HTERT RPE-1 (cell line): ENCODE measurements around the gene UBE2R2.
"Not testable (repeated sequence)": the region's sequence is repeated elsewhere in the genome, so short reads cannot be mapped to it uniquely, and the experiment has no call there.

ENCODE experiments used
- in situ Hi-C: fragments of 300-500 bp; cut with MboI; formaldehyde crosslinking; loops from 4 replicates; pipeline ENCODE4 v1.14.3; 2020; ENCODE audit warnings: low sequenced_read_pairs

Gene UBE2R2

DNA sequence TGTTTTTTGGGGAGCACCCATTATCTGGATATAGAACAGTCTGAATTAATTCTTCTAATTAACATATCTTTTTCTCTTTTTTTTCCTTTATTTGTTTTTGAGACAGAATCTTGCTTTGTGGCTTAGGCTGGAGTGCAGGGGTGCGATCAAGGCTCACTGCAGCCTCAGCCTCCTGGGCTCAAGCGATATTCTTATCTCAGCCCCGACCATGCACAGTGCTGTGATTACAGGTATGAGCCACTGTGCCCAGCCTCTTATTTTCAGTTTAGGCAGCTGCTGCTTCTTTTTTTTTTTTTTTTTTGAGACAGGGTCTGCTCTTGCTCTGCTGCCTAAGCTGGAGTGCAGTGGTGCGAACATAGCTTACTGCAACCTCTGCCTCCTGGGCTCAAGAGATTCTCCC lies 20.2 kb downstream of the UBE2R2 start:
- in situ Hi-C loops: no loop called here

DNA sequence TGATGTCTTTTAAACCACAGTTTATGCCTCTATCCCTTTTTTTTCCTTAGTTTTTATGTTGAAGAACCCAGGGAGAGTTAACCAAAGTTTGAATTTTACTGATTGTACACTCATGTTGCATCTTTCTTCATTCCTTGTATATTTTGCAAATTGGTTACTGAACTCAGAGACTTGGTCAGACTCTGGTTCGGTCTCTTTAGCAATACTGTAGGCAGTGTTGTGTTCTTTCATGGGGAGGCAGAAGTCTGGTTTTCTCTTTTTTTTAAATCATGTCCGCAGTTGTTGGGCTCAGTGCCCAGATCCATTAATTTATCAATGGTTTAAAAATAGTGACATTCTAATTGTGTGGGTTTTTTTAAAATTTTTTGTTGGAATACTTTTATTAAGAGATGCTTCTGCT lies 23.4 kb downstream of the UBE2R2 start:
- in situ Hi-C loops: no loop called here

DNA sequence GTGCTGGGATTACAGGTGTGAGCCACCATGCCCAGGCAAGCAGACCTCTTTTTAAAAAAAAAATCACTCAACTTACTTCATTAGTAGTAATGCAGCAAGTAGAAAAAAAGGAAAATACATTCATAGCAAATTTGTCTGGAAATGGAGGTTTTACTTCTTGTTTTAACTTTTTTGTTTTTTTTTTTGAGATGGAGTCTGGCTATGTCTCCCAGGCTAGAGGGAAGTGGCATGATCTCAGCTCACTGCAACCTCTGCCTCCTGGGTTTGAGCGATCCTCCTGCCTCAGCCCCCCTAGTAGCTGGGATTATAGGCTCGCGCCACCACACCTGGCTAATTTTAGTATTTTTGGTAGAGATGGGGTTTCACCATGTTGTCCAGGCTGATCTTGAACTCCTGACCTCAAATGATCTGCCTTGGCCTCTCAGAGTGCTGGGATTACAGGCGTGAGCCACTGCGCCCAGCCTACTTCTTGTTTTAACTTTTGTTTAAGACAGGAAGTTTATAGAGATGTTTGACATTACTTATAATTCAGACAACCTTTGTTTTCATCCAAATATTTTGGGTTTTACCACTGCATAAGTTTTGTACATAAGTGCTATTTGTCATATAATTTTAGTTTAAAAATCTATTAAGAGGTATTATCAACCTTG lies 26.5 kb downstream of the UBE2R2 start:
- in situ Hi-C loops: no loop called here

DNA sequence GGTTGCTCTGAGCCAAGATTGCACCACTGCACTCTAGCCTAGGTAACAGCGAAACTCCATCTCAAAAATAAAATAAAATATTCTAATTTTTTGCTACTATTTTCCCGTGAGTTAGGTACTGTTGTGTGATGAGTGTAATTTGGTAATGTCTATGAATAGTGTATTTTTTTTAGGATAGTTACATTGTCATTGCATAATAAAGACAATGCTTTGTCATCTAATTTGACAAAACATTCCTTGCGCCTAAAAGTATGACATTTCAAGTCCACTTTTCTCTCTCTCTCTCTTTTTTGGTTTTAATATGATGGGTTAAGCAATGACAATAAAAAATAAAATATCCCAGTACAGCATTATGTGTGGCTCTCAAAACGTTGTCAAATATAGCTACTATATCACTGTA lies 29.3 kb downstream of the UBE2R2 start:
- in situ Hi-C loops: no loop called here

DNA sequence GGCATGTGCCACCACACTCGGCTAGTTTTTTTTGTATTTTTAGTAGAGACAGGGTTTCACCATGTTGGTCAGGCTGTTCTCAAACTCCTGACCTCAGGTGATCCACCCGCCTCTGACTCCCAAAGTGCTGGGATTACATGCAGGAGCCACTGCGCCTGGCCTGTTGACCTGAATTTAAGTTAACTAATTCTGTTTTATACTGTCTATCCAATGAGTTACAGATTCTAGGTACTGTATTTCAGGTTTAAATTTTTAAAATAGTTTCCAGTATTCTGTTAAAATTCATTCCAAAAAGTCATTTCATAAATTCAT lies 30.9 kb downstream of the UBE2R2 start:
- in situ Hi-C loops: not testable (repeated sequence)

DNA sequence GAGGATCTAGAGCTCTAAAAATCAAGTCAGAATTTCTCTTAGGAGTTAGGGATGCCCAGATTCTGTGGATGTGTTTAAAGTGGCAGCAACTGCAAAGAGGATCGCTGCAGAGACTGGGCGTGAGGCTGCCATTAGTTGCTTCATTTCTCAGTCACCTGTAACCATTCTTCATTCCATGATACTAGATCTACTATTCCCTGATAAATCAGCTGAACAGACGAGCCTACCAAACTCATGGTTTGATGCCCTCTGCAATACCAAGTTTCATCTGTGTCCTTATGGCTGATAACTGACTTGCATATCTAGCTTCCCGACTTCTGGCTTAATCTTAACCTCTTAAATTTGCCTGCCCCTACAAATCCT lies 33.3 kb downstream of the UBE2R2 start:
- in situ Hi-C loops: no loop called here

DNA sequence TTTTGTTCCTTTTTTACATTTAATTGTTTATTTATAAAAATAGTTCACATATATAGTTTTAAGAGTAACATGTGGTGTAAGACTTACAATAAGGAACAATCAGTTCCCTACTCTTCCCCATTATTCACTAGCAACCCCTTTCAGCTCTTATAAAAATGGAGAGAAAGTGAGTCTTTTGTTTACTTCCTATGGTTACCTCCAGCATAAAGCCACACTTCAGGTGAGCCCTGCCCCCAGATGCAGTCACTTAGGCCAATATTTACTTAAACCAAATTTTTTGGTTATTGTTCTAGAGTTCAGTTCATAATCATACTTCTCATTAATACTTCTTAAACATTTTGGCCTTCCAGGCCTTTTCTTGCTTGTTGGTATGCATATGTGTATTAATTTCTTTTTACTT lies 33.7 kb downstream of the UBE2R2 start:
- in situ Hi-C loops: no loop called here

DNA sequence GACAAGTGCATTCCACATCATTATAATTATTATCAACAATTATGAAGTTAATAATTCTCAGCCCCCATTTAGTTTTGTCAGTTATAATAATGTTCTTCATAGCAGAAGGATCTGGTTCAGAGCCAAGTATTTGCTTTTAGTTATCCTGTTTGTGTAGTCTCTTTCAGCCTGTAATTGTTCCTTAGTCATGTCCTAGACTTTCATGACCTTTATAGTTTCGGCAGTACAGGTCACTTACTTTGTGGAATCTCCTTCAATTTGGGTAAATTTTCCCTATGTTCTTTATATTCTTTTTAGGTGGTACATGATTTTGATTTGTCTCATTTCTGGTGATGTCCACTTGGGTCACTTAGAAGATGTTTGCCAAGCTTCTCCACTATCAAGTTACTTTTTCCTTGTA lies 34.3 kb downstream of the UBE2R2 start:
- in situ Hi-C loops: no loop called here

DNA sequence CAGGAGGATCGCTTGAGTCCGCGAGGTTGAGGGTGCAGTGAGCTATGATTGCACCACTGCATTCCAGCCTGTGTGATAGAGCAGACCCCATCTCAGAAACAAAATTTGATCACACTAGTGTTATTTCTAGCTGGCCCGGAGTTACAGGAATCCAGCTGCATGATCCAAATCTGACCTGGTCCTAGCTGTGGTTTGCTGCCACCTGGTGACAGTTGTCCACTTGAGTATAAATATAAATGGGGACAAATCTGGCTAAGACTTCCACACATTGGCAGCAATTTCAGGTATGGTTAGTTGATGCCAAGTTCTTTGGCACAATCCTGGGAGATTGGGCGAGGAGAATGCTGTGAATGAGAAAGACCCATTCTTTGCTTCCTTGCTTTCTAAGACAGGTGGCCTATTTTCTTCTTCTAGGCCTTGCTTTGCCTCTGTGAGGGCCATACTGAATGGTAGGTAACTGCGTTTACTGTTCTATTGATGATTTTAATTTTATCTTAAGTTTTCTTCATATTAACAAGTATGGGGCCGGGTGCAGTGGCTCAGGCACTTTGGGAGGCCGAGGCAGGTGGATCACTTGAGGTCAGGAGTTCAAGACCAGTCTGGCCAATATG lies 35.4 kb downstream of the UBE2R2 start:
- in situ Hi-C loops: no loop called here

DNA sequence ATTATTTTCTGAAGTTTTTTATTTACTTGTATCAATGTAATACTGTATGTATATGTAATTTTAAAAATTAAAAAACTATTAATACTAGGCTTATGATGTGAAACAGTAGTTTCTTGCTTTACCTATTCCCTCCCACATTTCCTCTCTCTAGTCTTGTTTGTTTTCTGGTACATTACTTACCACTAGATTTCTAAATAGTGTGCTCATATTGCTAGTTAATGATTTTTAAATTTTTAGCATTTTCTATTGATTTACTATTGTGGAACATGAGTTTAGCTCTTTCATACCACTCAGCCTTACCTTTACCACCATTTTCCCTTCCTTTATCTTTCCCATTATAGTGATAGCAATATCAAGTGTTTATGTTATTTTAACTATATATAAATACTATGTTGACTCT lies 39.3 kb downstream of the UBE2R2 start:
- in situ Hi-C loops: no loop called here

DNA sequence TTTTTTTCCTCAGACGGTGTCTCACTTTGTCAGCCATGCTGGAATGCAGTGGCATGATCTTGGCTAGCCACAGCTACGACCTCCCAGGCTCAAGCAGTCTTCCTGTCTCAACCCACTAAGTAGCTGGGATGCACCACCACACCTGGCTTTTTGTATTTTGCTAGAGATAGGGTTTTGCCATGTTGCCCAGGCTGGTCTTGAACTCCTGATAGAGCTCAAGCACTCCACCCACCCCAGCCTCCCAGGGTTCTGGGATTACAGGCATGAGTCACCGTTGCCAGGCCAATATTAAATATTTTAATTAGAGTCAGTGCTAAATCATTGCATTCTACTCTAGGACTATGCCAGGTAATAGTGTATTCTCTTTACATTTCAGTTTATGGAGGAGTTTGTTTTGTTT lies 41.5 kb downstream of the UBE2R2 start:
- in situ Hi-C loops: no loop called here

DNA sequence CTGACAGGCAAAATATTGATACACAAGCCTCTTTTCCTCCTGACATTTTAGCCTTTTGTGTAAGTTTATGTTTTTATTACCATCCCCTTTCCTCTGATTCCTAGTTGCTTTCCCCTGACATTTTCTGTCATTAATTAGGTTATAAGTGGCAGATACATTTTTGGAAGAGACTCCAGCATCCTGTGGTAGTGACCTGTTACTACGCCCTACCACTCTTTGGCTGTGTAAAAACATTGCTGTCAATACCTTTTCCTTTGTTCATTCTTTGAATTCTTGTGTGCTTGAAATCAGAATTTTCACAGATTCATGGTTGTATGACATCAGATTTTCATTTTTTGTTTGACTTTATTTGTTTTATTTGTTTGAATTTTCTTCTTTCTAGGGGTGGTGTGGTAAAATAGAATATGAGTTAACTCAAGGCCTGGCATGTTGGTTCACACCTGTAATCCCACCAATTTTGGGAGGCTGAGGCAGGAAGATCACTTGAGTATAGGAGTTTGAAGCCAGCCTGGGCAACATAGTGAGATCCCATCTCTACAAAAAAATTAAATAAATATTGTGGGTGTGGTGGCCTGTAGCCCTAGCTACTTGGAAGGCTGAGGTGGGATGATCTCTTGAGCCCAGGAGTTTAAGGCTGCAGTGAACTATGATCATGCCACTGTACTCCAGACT lies 43.4 kb downstream of the UBE2R2 start:
- in situ Hi-C loops: no loop called here

DNA sequence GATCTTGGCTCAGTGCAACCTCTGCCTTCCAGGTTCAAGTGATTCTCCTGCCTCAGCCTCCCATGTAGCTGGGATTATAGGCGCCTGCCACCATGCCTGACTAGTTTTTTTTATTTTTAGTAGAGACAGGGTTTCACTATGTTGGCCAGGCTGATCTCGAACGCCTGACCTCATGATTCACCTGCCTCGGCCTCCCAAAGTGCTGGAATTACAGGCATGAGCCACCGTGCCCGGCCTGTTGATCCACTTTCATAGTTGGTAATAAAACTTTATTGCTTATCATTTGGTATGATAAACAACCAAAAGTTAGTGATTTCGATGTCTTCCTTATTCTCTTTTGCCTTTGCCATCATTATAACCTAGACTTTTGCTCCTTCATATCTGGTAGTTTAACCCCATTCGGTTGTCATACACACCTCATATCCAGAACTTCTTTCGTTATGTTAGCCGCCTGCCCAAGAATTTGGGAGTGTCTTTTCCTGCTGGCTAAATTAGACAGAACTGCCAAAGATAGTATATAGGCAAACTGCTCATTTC lies 45.0 kb downstream of the UBE2R2 start:
- in situ Hi-C loops: no loop called here

DNA sequence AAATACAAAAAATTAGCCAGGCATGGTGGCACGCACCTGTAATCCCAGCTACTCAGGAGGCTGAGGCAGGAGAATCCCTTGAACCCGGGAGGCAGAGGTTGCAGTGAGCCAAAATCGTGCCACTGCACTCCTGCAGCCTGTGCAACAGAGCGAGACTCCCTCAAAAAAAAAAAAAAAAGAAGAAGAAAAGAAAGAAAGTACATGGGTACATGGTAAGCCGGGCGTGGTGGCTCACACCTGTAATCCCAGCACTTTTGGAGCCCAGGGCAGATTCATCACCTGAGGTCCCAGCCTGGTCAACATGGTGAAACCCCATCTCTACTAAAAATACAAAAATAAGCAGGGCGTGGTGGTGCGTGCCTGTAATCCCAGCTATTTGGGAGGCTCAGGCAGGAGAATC lies 46.1 kb downstream of the UBE2R2 start:
- in situ Hi-C loops: not testable (repeated sequence)

DNA sequence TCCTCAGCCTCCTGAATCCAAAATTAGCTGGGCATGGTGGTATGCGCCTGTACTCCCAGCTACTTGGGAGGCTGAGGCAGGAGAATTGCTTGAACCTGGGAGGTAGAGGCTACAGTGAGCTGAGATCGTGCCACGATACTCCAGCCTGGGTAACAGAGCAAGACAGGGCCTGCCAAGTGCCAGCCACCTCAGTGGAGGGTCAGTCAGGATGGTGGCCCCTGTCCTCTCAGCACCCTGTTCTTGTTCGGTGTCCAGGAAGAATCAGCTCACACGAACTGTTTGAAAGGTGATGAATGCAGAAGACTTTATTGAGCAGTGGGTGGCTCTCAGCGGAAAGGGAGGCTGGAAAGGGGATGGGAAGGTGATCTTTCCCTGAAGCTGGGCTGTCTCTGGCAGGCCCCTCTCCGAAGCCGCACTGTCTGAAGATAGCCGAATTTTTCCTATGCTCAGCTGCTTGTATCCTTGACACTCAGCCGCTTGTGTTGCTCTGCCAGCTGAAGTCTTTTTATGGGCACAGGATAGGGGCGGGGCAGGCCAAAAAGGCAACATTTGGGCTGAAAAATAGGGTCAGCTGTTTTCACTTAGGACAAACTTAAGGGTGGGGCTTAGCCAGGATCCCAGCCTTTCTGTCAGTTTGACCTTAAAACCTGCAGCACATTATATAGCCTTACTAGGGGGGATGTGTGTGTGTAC lies 50.9 kb downstream of the UBE2R2 start:
- in situ Hi-C loops: no loop called here

DNA sequence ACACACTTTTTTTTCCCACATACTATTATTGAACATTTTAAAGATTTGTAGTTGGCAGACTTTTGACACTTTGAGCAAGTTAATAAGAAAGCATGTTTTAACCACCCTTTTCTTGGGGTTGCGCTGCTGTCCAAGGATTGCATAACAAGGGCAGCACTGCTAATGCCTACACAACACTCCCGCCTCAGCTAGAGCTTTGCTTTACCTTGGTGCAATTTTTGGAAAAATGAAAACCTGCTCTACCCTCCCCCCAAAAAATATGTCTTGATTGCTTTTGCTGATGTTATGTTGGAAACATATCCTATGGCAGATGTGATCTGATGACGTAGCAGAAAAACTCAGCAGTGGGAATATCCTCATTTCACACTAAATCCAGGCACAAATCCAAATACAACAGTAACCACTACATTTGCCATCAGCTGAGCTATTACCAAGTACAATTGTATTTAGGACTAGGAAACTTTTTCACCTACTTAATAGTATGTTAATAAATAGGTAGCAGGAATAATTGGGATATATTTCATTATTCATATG lies 51.5 kb downstream of the UBE2R2 start:
- in situ Hi-C loops: no loop called here

DNA sequence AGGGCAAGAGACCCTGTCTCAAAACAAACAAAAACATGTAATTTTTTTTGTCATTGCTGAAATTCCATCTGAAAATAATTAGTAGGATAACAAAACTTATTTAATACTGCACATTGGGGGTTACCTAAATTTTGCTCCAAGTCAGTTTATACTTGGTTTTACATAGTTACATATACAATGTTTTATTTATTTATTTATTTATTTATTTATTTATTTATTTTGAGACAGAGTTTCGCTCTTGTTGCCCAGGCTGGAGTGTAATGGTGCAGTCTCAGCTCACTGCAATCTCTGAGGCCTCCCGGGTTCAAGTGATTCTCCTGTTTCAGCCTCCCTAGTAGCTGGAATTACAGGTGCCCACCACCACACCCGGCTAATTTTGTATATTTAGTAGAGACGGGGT lies 52.3 kb downstream of the UBE2R2 start:
- in situ Hi-C loops: not testable (repeated sequence)

DNA sequence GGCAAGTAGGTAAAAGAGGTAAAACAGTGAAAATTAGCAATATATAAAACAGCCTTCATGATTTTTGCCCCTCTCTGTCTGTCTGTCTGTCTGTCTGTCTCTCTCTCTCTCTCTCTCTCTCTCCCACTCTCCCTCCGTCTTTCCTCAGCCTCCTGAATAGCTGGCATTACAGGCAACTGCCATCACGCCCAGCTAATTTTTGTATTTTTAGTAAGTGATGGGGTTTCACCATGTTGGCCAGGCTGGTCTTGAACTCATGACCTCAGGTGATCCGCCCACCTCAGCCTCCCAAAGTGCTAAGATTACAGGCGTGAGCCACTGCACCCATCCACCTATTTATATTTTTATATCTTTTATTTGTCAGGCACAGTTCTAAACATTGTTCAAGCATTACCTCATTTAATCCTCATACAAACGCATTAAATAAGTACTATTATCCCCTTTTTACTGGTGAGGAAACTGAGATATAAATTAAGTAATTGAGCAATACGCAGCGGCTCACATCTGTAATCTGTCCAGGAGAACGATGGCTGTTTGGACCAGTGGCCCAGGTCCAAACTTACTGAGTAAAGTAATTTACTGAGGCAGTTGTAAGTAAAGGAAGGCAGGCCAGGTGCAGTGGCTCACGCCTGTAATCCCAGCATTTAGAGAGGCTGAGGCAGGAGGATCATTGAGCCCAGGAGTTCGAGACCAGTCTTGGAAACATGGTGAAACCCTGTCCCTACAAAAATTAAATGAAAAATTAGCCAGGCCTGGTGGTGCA lies 60.9 kb downstream of the UBE2R2 start:
- in situ Hi-C loops: no loop called here

DNA sequence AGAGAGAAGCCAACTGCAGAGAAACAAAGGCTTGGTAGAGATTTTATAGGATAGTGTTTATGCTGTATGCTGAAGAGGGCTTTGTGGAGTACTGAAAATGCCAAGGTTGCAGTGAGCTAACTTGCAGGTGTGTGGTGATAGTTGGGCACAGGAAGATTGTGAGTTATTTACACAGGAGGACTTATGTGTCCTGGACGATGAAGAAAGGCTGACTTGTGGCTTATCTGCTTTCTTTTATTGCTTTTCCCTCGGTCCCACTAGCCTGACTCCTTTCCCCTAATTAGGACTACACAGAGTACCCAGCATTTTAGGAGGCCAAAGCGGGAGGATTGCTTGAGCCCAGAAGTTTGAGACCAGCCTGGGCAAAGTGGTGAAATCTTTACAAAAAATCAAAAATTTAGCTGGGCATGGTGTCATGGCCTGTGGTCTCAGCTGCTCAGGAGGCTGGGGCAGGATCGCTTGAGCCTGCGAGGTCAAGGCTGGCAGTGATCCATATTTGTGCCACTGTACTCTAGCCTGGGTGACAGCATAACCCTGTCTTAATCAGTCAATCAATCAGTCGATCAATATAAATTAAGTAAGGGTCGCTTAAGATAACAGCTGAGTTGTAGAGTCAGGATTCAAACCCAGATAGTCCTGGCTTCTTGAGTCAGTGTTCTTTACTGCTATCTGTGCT lies 61.9 kb downstream of the UBE2R2 start:
- in situ Hi-C loops: no loop called here
